Right ventricle myocardium superior (tissue), 1 donor: Measurements from ENCODE around the gene ZNF362. TPM values are rescaled to one million over a fixed set of nuclear protein-coding genes. Genes with fewer than 3 reads are reported as not detected.
A peak's percentile ranks its signal among the peaks of the same experiment; 100 is the strongest.

ENCODE experiments used
- ATAC-seq: fragments of 200-7000 bp; cut with Tn5 transposase; one replicate; pipeline ENCODE4 v1.9.1; 2020; ENCODE audit warnings: mild to moderate bottlenecking; ENCODE audit not compliant: poor library complexity
- DNase-seq: peaks from one replicate; pipeline ENCODE4 v3.0.0-alpha.2; 2020
- intact Hi-C: fragments of 100-400 bp; cut with DNase I; formaldehyde crosslinking; loops from one replicate; pipeline ENCODE4 v1.11.2; 2022
- total RNA-seq: library from RNA; stranded (reverse); fragmentation: NEBNext Ultra II Directional; extraction: Animal tissue kit (Norgen Biotek cat#: 25700); gene quantifications from one replicate; pipeline ENCODE4 v1.2.1, GENCODE V29; 2021
- donor health status: DM: no; HTN: yes; CAD: no; lungs with severe emphysema.

The ZNF362 gene
- total RNA-seq, 1 donor from 2014 or later, result 30.1 TPM

- DNase-seq (no peak), ATAC-seq (no peak)
Observed at GRCh38 chr1:33329600-33330305, 73.5 kb downstream of the ZNF362 start.

GRCh38 chr1:33330361-33330890, 74.1 kb downstream of the ZNF362 start:
- no peak for DNase-seq
- intact Hi-C loops, result no loop called here
- ATAC-seq, result no peak

More at GRCh38 chr1:33329600-33330305, 73.5 kb downstream of the ZNF362 start:
- intact Hi-C loops, result no loop called here

- intact Hi-C loops, result no loop called here
- no peak for DNase-seq
- no peak for ATAC-seq
Observed at GRCh38 chr1:33330906-33331305, 74.6 kb downstream of the ZNF362 start.

- ATAC-seq (no peak), DNase-seq (no peak)
- intact Hi-C loops, result no loop called here
Observed at GRCh38 chr1:33331444-33332356, 75.4 kb downstream of the ZNF362 start.

GRCh38 chr1:33332357-33332789, 76.1 kb downstream of the ZNF362 start:
- DNase-seq (no peak), ATAC-seq (no peak)
- intact Hi-C loops, result no loop called here

- intact Hi-C loops, result no loop called here
- ATAC-seq (peak; percentile 8), DNase-seq (no peak)
Observed at GRCh38 chr1:33332881-33333280, 76.6 kb downstream of the ZNF362 start.

GRCh38 chr1:33334081-33334552, 77.8 kb downstream of the ZNF362 start:
- intact Hi-C loops, result no loop called here
- peak; percentile 80 for DNase-seq
- ATAC-seq, result peak; percentile 32

GRCh38 chr1:33335020-33335419, 78.7 kb downstream of the ZNF362 start:
- no peak for DNase-seq
- ATAC-seq, result no peak
- intact Hi-C loops, result no loop called here

- intact Hi-C loops, result no loop called here
- no peak for DNase-seq
- no peak for ATAC-seq
Observed at GRCh38 chr1:33336580-33336979, 80.3 kb downstream of the ZNF362 start.

GRCh38 chr1:33337441-33337840, 81.1 kb downstream of the ZNF362 start:
- ATAC-seq, result no peak
- intact Hi-C loops, result no loop called here
- no peak for DNase-seq

GRCh38 chr1:33338048-33338439, 81.8 kb downstream of the ZNF362 start:
- no peak for DNase-seq
- intact Hi-C loops, result no loop called here
- ATAC-seq, result peak; percentile 23

- DNase-seq, result peak; percentile 65
- peak; percentile 63 for ATAC-seq
- intact Hi-C loops, result no loop called here
Observed at GRCh38 chr1:33338440-33339211, 82.3 kb downstream of the ZNF362 start.

GRCh38 chr1:33339413-33339812, 83.1 kb downstream of the ZNF362 start:
- DNase-seq (no peak), ATAC-seq (peak; percentile 34)
- intact Hi-C loops, result no loop called here

GRCh38 chr1:33341190-33341589, 84.9 kb downstream of the ZNF362 start:
- no peak for DNase-seq
- intact Hi-C loops, result no loop called here
- ATAC-seq, result no peak

GRCh38 chr1:33342041-33342723, 85.9 kb downstream of the ZNF362 start:
- ATAC-seq (peak; percentile 51), DNase-seq (peak; percentile 82)
- intact Hi-C loops, result no loop called here

GRCh38 chr1:33343539-33343938, 87.2 kb downstream of the ZNF362 start:
- intact Hi-C loops, result no loop called here
- ATAC-seq (no peak), DNase-seq (no peak)

- DNase-seq, result no peak
- intact Hi-C loops, result no loop called here
- no peak for ATAC-seq
Observed at GRCh38 chr1:33344896-33345560, 88.7 kb downstream of the ZNF362 start.

- intact Hi-C loops, result no loop called here
- ATAC-seq, result no peak
Observed at GRCh38 chr1:33346533-33346926, 90.2 kb downstream of the ZNF362 start.

More at GRCh38 chr1:33346533-33346926, 90.2 kb downstream of the ZNF362 start:
- DNase-seq, result no peak
